Mucosa of rectum (tissue), 2 donors: ENCODE data around the gene RNU11.
A peak's percentile ranks its signal among the peaks of the same experiment; 100 is the strongest.
"Not testable (repeated sequence)": the region's sequence is repeated elsewhere in the genome, so short reads cannot be mapped to it uniquely, and the experiment has no call there.

ENCODE experiments used
- H3K27ac ChIP-seq, 2 donors: one replicate each; pipeline ENCODE4 v1.7.0; 2013; ENCODE audit warnings: inconsistent platforms in 2 of 2, low read depth in 2 of 2, low read length in 2 of 2
- H3K27me3 ChIP-seq, 2 donors: one replicate each; pipeline ENCODE4 v1.7.0; 2013; ENCODE audit warnings: low read length in 2 of 2; ENCODE audit not compliant: control insufficient read depth in 2 of 2, insufficient read depth in 2 of 2
- H3K36me3 ChIP-seq, 2 donors: one replicate each; pipeline ENCODE4 v1.7.0; 2013; ENCODE audit warnings: low read length in 2 of 2; ENCODE audit not compliant: control insufficient read depth in 2 of 2, insufficient read depth in 2 of 2
- H3K4me1 ChIP-seq, 2 donors: one replicate each; pipeline ENCODE4 v1.7.0; 2013; ENCODE audit warnings: low read length in 2 of 2, mild to moderate bottlenecking in 1 of 2; ENCODE audit not compliant: control insufficient read depth in 2 of 2, insufficient read depth in 2 of 2
- H3K4me3 ChIP-seq, 2 donors: one replicate each; pipeline ENCODE4 v1.7.0; 2013; ENCODE audit warnings: low read length in 2 of 2
- H3K9ac ChIP-seq, 2 donors: one replicate each; pipeline ENCODE4 v1.7.0; 2013; ENCODE audit warnings: low read length in 2 of 2, low read depth in 1 of 2, mild to moderate bottlenecking in 1 of 2
- H3K9me3 ChIP-seq, 2 donors: one replicate each; pipeline ENCODE4 v1.7.0; 2013; ENCODE audit warnings: low read length in 2 of 2; ENCODE audit not compliant: control insufficient read depth in 2 of 2
- donor health status: healthy.
- donor health status: Normal muscosa, but diverticular disease.

Gene RNU11

DNA sequence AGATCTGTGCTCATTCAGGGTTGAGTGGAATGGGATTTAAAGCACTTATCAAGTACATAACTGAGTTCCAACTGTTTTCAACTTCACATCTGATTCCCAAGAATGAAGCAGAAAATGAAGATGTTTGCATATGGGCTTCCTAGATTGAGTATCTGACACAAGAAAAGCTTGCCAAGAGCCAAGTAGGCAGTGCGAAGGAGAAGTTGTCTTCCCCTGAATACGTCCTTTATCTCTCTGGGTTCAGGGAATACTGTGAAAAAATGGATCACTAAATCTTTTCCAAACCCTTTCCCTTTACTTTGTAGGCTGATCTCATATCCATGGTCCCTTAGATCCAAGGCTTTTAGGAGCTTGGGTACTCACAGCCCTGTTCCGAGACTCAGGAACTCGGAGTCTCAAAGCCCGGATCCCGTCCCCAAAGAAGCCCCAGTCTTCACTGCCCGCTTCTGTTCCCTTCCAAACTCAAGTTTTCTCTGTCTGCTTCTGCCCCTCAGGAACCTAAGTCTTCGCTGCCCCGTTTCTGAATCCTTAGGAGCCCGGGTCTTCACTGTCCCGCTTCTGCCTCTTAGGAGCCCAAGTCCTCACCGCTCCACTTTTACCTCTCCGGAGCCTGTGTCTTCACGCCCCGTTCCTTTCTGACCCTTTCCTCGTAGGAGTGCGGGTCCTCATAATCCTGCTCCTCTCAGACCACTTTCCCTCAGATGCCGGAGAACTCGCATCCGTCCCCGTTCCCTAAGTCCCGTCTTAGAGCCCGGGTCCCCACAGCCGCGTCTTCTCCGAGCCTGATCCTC is 6.1 kb upstream of the RNU11 start:
- H3K36me3 ChIP-seq, result no peaks in the 10 kb centered on the region
- no peaks in the 10 kb centered on the region for H3K27me3 ChIP-seq
- H3K4me3 ChIP-seq, result peak overlapping the region; percentile 76 to 100
- H3K27ac ChIP-seq, result peak overlapping the region; percentile 88 to 94
- peaks cover 14 to 15% of the 10 kb centered on the region in 2 donors for H3K4me1 ChIP-seq
- H3K9me3 ChIP-seq, result no peaks in the 10 kb centered on the region
- H3K9ac ChIP-seq, result peak overlapping the region; percentile 98 to 99

DNA sequence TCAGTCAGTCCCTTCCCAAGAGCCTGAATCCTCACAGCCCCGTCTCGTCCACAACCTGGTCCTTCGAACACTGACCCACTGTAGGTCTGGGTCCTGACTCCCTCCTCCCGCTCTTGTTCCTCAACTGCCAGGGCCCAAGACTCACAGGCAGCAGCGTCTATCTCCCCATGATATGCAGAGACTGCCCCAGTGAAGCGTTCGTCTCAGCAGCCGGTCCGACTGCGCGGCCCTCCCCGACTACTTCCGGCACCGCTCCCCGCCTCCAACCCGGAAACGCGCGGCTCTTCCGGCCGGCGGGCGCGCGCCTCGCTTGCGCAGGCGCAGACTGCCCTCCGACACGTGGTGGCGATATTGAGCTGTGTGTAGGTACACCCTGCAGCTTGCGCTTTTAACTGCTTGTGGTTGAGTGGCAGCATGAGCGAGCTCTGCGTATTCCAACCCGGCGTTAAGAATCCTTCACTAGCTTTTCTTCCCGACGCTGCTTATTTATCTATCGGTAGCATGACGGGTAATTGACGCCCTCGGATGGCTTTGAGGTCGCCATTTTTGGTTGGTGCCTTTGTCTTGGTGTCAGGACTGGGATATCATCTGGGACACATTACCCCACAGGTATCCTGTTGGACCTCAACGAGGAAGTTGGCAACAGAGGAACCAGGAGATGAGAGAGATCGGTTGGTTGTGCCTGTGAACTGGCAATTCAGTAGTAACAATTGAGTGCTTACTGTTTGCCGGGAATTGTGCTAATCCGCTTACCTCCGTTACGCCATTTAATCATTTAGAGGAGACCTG is 5.4 kb upstream of the RNU11 start, which contains the start of gene TAF12:
TAF12 (minus strand) TSS at position 221 of the 789 bp plus-strand sequence. CDS start 20,986 bp downstream, outside the sequence.
- H3K36me3 ChIP-seq, result no peaks in the 10 kb centered on the region
- H3K4me3 ChIP-seq, result peak within 1 kb of the TSS; percentile 76 to 100
- H3K27me3 ChIP-seq, result no peaks in the 10 kb centered on the region
- H3K27ac ChIP-seq, result peak within 1 kb of the TSS; percentile 88 to 94
- peak within 1 kb of the TSS; percentile 98 to 99 for H3K9ac ChIP-seq
- H3K9me3 ChIP-seq, result no peaks in the 10 kb centered on the region
- H3K4me1 ChIP-seq, result peaks cover 20 to 21% of the 10 kb centered on the region in 2 donors

DNA sequence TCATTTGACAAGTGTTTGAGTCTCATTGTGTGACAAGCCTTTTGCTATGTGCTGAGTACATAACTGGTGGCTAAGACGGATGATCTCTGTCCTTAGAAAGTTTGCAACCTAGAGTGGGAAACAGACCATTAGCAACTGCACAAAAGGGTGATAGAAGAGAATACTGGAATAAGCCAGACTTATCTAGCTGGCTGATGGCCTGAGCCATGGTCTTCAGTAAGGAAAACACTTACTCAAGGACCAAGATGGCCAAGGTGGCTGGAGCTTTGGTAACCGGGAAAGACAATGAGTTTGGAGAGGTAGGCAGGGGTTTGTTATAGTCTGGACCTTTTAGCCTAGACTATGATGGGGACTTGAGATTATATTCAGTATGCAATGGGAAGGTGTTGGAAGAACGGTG is 3.9 kb upstream of the RNU11 start:
- peak overlapping the region; percentile 76 to 100 for H3K4me3 ChIP-seq
- H3K27me3 ChIP-seq, result no peaks in the 10 kb centered on the region
- H3K9ac ChIP-seq, result peak overlapping the region; percentile 75 to 98
- no peaks in the 10 kb centered on the region for H3K9me3 ChIP-seq
- no peaks in the 10 kb centered on the region for H3K36me3 ChIP-seq
- H3K27ac ChIP-seq, result peak overlapping the region; percentile 88 to 94
- peaks cover 24 to 27% of the 10 kb centered on the region in 2 donors for H3K4me1 ChIP-seq

DNA sequence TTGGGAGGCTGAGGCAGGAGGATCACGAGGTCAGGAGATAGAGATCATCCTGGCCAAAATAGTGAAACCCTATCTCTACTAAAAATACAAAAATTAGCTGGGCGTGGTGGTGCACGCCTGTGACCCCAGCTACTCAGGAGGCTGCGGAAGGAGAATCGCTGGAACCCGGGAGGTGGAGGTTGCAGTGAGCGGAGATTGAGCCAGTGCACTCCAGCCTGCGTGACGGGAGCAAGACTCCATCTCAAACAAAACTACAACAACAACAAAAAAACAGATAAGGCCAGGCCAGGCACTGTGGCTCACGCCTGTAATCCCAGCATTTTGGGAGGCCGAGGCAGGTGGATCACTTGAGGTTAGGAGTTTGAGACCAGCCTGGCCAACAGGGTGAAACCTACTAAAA is 3.0 kb upstream of the RNU11 start:
- not testable (repeated sequence) for H3K9ac ChIP-seq, H3K27me3 ChIP-seq, H3K4me3 ChIP-seq, H3K27ac ChIP-seq, H3K9me3 ChIP-seq, H3K36me3 ChIP-seq
- peaks cover 24 to 27% of the 10 kb centered on the region in 2 donors for H3K4me1 ChIP-seq

DNA sequence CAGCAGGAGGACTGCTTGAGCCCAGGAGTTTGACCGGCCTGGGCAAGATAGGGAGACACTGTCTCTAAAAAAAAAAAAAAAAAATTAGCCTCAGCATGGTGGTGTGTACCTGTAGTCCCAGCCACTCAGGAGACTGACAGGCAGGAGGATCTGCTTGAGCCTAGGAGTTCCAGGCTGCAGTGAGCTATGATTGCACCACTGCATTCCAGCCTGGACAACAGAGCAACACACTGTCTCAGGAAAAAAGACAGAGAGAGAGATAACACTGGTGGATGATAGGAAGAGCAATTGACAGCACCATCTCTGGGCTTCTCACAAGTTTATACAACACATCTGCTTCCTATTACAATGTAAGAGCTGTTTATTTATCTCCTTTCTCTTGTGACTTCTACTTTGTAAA is 2.4 kb upstream of the RNU11 start:
- Histone ChIP-seq H3K36me3 (no peaks in the 10 kb centered on the region), H3K27me3 (no peaks in the 10 kb centered on the region), H3K4me1 (peaks cover 24 to 27% of the 10 kb centered on the region in 2 donors), H3K9ac (no peak overlapping the region), H3K4me3 (no peak overlapping the region), H3K9me3 (no peaks in the 10 kb centered on the region), H3K27ac (no peak overlapping the region)

DNA sequence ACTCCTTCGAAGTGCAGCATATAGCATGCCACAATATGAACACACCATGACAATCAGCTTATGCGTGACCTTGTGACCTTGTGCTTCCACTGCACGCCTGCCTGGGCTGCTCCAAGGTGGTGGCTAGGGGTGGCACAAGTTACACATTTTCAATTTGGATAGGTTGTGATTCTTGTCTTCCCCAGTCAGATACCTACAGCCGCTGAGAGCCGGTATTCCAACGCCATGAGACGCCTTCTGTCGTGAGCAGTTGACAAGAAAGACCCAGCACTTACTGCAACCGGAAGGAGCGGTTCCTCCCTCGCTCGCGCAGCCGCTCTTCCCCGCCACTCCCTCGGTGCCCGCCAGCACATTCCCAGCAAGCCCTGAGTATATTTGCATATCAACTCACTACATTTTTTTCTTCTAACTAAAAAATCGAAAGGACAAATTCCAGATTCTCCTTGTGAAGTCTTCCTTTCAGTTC is 359 bp upstream of the RNU11 start:
- H3K27ac ChIP-seq, result peak overlapping the region; percentile 97 to 98
- peak overlapping the region; percentile 78 to 88 for H3K4me3 ChIP-seq
- H3K36me3 ChIP-seq, result no peaks in the 10 kb centered on the region
- no peaks in the 10 kb centered on the region for H3K27me3 ChIP-seq
- peaks cover 24% of the 10 kb centered on the region in 2 donors for H3K4me1 ChIP-seq
- H3K9me3 ChIP-seq, result no peaks in the 10 kb centered on the region
- H3K9ac ChIP-seq, result peak overlapping the region; percentile 85 to 97

DNA sequence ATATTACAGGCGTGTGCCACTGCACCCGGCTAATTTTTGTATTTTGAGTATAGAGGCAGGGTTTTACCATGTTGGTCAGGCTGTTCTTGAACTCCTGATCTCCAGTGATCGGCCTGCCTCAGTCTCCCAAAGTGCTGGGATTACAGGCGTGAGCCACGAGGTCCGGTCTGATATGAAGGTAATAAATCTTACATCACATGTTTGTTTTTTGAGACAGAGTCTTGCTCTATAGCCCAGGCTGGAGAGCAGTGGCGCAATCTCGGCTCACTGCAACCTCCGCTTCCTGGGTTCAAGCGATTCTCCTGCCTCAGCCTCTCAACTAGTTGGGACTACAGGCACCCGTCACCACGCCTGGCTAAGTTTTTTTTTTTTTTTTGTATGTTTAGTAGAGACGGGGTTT is 4.7 kb downstream of the RNU11 start:
- not testable (repeated sequence) for H3K9me3 ChIP-seq, H3K4me3 ChIP-seq, H3K4me1 ChIP-seq, H3K27ac ChIP-seq, H3K9ac ChIP-seq, H3K36me3 ChIP-seq, H3K27me3 ChIP-seq

DNA sequence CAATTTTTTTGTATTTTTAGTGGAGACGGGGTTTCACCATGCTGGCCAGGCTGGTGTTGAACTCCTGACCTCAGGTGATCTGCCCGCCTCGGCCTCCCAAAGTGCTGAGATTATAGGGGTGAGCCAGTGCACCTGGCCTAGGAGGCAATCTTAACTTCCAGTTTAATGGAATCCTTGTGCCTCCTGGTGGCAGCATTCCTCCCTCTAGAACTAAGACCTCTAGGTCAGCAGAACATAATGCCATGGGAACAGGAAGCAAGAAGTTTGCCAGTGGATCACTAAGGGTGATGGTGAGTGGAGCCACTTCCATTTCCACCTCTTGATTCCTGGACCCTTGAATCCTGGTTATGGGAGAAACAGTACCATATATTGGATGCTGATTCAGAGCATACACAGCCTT is 5.5 kb downstream of the RNU11 start:
- not testable (repeated sequence) for H3K36me3 ChIP-seq, H3K27me3 ChIP-seq, H3K27ac ChIP-seq, H3K9ac ChIP-seq, H3K4me3 ChIP-seq, H3K4me1 ChIP-seq, H3K9me3 ChIP-seq

DNA sequence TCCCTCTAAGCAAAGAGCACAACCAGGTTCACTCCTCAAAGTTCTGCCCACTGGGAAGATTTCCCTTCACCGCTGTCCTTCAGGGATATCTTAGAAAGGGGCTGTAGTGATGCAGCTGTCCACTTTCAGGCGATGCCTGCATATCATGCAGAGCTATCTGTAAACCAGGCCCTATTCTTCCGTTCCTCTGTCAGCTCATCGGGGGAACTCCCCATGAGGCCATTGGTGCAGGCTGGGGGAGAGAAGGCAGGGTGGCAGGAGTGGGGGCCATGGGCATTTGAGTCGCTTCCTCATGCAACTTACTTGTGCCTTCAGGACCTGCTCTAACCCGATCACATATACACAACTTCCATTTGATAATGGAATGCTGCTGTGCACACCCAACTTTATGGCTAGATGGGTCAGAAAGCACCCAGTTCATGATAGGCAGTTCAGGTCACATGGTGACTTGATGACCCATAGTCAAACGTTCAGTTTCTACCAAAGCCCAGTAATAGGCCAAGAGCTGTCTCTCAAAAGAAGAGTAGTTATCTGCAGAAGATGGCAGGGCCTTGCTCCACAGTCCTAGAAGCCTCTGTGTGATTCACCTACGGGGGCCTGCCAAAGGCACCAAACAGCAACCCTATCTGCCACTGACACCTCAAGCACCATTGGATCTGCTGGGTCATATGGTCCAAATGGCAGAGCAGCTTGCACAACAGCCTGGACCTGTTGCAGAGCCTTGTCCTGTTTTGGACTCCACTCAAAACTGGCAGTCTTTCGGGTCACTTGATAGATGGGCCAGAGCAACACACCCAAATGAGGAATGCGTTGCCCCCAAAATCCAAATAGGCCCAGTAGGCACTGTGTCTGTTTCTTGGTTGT is 7.3 kb downstream of the RNU11 start:
- not testable (repeated sequence) for H3K4me3 ChIP-seq, H3K9me3 ChIP-seq, H3K36me3 ChIP-seq, H3K27me3 ChIP-seq, H3K4me1 ChIP-seq, H3K9ac ChIP-seq
- peak overlapping the region; percentile 43 to 51 for H3K27ac ChIP-seq
